Effector CD8-positive, alpha-beta T cell (primary cell): Measurements from ENCODE around the gene MDM2.
"Not testable (repeated sequence)": the region's sequence is repeated elsewhere in the genome, so short reads cannot be mapped to it uniquely, and the experiment has no call there.

Source experiments
- DNase-seq: peaks from one replicate; lab custom pipeline; 2025; lab: John Stamatoyannopoulos, UW

Gene MDM2

DNA sequence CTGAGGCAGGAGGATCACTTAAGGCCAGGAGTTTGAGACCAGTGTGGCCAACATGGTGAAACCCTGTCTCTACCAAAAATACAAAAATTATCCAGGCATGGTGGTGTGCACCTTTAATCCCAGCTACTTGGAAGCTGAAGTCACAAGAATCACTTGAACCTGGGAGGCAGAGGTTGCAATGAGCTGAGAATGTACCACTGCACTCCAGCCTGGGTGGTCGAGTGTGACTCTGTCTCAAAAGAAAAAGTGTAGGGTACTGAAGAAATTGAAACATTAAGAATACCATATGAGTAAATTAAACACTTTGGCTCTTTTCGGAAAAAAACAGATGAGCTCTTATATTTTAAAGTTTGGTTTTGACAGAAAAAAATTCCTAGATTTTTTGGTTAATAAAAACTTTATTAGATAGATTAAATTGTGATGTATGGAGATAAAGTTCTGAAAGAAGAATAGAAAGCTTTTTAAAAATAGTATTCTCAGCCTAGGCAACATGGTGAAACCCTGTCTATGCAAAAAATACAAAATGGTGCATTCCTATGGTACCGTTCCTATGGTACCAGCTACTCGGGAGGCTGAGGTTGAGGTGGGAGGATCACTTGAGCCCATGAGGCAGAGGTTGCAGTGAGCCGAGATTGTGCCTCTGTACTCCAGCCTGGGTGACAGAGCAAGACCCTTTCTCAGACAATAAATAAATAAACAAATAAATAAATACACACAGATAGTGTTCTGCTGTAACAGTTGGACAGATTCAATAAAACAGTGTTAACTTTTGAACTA, 20.1 kb downstream of the MDM2 start:
- DNase-seq, result no peak

DNA sequence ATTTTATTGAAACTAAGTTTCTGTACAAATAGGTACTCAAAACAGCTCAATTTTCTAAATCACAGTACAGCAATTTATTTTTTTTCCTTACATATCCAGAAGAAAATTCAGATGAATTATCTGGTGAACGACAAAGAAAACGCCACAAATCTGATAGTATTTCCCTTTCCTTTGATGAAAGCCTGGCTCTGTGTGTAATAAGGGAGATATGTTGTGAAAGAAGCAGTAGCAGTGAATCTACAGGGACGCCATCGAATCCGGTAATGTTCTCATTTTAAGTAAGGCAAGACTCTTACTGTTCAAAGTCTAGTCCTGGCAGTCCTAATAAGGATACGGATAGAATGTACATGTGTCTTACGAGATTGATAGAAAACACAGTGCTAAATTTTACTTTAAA, 20.7 kb downstream of the MDM2 start:
- no peak for DNase-seq

DNA sequence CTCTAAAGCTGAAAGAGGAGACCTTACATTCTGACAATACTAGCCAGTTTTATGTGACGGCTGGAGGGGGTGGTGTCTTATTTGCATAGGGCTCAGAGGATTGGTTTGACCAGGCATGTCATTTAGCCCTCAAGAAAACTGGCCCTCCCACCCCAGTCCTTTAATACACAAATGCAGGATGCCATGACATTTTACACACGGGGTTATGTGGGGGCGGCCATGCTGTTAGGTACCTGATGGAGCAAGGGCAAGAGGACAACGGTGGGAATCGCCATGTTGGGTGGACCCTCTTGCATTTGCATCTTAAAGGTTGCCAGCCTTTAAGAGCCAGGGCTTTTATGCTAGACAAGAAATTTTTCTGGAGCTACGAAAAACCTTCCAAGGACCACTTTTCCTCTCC, 23.3 kb downstream of the MDM2 start:
- DNase-seq, result no peak

DNA sequence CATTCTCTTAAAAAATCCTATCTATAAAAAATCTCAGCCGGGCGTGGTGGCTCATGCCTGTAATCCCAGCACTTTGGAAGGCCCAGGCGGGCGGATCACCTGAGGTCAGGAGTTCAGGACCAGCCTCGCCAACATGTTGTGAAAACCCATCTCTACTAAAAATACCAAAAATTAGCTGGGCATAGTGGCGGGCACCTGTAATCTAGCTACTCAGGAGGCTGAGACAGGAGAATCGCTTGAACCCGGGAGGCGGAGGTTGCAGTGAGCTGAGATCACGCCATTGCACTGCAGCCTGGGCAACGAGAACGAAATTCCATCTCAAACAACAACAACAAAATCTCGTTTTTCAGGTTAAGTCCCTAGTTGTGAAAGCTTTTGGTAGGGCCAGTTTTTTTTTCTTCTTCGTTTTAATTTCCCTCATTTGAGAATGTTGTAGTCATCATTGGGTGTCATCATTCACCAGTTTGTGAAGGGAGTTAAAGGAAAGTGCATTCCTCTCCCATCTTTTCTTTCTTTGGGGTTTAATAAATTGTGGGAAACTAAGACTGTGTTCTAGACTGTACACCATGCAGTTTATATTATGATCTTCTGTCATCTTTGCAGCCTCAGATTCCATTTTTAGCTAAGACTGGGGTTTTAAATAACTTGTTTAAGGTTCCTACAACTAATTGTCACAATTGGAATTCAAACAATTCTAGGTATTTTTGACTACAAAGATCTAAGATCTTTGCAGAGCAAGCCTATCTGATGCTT, 23.9 kb downstream of the MDM2 start:
- no peak for DNase-seq

DNA sequence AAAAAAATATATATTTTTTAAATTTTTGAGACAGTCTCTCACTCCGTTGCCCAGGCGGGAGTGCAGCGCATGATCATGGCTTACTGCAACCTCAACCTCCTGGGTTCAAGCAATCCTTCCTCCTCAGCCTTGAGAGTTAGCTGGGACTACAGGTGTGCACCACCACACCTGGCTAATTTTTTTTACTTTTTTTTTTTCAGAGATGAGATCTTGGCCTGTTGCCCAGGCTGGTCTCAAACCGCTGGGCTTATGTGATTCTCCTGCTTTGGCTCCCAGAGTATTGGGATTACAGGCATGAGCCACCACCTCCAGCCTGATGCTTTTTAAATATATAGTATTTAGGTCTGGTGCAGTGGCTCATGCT, 24.5 kb downstream of the MDM2 start:
- DNase-seq, result no peak

DNA sequence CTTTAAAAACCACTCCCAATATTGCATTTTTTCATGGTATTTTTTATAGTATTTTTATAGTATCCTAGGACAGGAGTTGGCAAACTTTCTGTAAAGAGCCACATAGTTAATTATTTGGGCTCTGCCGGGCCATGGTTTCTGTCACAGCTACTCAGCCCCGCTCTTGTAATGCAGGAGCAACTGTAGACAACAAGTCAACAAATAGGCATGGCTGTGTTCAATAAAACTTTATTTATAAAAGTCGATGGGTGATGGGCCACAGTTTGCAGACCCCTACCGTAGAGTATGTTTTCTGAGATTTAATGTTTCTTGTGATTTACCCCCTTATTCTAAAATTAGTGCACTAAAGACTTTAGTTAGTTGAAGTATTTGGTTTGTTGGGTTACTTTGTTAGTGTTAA, 25.5 kb downstream of the MDM2 start:
- no peak for DNase-seq

DNA sequence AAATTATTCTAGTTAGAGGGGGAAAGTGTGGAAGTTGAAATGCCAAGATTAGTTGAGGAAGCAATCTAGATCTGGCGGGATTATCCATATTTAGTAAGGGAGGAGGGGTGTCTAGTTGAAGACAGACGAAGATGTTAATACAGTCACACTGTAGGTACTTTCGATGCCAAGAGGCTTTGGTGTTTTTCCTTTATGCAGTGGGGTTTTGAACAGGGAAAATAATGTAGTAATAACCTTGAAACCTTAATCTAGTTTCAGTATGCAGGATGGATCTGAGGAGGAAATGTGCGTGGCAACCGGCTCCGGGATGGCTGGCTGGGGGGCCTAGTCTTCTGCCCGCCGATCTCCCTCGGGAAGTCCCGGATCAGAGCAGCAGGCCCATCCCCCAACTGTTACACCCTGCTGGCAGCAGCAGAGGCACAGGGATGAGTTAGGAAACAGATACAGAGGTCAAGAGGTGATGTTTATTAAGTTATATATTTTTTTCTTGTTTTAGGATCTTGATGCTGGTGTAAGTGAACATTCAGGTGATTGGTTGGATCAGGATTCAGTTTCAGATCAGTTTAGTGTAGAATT, 27.4 kb downstream of the MDM2 start:
- no peak for DNase-seq

DNA sequence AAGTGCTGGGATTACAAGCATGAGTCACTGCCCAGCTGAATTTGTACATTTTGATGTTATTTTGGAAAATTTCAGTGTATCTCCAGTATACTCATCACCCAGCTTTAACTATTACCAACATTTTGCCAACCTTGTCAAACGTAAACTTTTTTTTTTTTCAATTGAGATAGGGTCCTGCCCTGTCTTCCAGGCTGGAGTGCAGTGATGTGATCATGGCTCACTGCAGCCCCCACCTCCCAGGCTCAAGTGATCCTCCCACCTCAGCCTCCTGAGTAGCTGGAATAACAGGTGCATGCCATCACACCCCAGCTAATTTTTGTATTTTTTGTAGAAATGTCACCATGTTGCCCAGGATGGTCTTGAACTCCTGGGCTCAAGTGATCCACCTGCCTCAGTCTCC, 29.2 kb downstream of the MDM2 start:
- DNase-seq, result no peak

DNA sequence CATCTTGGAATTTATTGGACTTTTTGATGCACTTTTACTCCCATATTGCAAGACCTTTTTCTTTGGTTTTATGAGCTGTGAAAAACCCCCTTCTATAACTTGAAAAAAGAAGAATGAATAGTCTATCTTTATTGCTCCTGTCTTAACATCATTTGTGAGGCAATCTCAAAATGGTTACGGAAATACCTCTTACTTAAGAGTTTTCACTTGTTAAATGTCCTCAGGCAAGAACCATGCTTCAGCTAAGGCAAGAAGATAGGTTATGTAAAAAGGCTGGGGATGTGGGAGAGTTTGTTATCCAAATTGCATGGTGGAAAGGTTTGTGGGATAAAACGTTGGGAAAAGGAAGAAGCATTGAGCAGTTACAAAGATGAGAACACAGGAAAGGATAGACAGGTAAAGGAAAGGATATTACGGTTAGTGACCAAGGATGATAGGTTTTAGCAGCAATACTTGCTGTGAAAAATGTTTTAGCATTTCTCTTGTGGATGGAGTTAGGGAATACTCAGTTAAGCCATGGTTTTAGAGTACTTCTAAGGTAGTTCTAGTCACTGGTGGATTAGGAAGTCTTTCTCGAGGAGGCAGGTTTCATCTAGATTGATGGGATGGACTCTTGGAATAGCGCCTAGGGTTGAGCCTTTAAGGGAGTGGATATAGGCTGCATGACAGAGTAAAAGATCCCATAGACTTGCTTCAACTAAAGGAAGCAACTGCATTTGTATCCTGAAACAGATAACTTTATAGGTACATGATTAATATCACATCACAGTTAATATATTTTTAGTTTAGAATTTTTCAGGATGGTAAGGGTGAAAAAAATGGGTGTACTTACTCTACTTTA, 30.3 kb downstream of the MDM2 start:
- no peak for DNase-seq

DNA sequence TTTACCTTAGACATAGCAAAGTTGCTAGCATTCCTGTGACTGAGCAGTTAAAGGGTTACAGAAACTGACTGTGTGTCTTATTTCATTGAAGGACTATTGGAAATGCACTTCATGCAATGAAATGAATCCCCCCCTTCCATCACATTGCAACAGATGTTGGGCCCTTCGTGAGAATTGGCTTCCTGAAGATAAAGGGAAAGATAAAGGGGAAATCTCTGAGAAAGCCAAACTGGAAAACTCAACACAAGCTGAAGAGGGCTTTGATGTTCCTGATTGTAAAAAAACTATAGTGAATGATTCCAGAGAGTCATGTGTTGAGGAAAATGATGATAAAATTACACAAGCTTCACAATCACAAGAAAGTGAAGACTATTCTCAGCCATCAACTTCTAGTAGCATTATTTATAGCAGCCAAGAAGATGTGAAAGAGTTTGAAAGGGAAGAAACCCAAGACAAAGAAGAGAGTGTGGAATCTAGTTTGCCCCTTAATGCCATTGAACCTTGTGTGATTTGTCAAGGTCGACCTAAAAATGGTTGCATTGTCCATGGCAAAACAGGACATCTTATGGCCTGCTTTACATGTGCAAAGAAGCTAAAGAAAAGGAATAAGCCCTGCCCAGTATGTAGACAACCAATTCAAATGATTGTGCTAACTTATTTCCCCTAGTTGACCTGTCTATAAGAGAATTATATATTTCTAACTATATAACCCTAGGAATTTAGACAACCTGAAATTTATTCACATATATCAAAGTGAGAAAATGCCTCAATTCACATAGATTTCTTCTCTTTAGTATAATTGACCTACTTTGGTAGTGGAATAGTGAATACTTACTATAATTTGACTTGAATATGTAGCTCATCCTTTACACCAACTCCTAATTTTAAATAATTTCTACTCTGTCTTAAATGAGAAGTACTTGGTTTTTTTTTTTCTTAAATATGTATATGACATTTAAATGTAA, 31.5 kb downstream of the MDM2 start:
- no peak for DNase-seq

DNA sequence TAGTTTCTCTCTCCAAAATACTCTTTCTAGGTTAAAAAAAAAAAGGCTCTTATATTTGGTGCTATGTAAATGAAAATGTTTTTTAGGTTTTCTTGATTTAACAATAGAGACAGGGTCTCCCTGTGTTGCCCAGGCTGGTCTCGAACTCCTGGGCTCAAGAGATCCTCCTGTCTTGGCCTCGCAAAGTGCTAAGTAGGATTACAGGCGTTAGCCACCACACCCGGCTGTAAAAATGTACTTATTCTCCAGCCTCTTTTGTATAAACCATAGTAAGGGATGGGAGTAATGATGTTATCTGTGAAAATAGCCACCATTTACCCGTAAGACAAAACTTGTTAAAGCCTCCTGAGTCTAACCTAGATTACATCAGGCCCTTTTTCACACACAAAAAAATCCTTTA, 33.2 kb downstream of the MDM2 start:
- DNase-seq, result not testable (repeated sequence)

DNA sequence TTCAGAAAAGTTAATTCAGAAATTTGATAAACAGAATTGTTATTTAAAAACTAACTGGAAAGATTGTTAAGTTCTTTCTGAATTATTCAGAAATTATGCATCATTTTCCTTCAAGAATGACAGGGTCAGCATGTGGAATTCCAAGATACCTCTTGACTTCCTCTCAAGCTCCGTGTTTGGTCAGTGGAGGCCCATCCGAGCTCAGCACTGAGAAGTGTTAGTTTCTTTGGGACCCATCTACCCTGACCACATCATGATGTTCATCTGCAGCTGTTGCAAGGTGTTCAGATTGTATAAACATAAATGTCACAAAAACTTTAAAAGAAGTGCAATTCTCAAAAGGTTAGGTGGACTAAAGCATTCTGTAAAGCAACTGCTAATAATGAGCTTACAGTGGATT, 33.7 kb downstream of the MDM2 start:
- no peak for DNase-seq

DNA sequence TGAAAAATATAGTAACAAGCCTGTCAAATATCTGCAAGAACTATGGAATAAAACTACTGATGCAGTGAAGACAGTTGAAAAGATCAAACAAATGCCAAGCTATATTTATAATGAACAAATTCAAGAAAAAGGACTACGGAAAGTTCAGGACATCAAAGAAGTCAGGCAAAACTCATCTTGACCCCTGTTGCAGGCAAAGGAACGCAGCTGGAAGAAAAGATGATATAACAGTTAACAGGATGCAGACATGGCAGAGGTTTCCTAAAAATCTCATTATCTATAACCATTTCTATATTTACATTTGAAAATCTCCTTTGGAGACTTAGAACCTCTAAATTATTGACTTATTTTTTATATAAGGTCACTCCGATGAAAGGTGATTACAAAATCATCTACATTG, 34.1 kb downstream of the MDM2 start:
- no peak for DNase-seq

DNA sequence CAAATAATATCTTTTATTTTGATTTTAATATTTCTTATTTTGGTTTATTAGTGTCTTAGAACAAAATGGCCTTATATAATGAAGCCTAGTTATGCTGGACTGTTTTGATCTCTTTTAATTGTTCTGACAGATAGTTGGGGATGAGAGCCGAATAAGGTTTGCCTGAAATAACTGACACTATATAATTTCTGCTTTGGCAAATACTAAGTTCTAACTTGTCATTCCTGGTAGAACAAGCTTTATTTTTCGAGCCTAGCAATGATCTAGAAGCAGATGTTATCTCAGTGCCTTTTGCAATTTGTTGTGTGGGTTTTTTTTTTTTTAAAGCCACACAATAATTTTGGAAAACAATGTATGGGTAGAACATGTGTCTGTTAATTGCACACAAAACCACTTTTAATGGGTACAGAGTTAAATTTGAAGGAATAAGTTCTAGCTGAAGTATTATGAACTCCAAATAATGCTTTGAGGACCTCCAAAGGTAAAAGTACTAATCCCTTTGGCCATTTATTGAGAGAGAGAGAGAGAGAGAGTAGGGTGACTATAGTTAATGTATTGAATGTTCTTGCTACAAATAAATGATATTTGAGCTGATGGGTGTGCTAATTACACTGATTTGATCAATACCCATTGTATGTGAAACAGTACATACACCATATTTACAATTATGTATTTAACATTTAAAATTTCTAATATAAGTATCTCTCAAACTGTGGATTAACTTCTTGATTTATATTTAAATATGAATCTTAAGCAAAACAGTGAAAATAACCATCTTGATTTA, 35.0 kb downstream of the MDM2 start:
- DNase-seq, result no peak

DNA sequence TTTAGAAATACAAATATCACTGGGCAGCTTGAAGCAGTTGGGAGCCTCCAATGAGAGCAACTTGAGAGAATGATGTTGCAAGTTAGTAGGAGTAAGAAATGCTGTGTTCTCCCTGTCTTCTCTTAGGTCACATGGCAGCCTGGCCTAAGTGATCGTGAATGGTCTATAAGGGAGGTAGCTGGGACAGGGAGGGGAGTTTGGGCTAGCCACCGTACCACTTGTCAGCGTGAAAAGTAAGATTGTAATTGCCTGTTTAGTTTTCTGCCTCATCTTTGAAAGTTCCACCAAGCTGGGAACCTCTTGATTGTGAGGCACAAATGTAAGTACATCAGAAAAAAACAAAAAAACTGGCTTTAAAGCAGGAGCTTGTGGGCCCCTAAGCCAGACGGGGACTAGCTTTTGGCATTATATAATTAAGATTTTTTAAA, 36.4 kb downstream of the MDM2 start:
- no peak for DNase-seq

DNA sequence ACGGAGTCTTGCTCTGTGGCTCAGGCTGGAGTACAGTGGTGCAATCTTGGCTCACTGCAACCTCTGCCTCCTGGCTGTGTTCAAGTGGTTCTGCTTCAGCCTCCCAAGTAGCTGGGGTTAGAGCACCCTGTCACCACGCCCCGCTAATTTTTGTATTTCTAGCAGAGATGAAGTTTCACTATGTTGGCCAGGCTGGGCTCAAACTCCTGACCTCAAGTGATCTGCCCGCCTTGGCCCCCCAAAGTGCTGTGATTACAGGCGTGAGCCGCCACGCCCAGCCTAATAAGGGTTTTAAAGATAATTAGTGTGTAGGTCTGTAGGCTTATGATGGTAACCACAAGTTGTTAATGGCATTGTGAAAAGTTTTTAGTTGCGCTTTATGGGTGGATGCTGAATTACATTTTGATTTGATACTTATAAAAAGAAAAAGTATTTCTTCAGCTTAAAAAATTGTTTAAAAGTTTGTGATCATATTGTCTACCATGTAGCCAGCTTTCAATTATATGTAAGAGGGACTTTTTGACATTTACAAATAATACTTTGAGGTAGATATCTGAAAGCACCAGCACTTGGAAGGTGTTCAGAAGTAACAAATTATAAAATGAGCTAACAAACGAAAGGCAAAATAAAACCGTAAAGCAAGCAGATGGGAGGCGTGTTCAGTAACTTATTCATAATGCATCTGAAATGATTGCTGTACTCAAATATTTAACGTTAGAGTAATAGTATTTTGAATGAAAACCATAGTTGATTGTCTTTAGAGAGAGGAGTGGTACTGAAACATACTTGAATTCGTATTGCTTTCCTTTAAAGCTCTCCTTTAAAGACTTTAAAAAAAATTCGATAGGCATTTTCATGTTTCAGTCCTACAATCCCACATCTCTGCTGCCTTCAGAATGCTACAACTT, 37.1 kb downstream of the MDM2 start:
- DNase-seq, result no peak

DNA sequence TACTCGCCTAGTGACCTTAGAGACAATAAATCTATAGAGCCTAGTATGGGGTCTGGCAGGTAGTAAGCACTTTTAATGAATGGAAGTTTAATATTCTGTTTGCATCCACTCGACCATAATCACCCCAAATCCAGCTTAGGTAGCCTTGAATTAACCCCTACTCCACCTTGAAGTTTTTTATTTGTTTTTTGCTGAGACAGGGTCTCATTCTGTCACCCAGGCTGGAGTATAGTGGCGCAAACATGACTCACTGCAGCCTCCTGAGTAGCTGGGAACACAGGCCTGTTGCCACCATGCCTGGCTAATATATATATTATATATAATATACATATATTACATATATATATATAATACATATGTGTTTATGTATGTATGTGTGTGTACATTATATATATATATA, 38.8 kb downstream of the MDM2 start:
- no peak for DNase-seq

DNA sequence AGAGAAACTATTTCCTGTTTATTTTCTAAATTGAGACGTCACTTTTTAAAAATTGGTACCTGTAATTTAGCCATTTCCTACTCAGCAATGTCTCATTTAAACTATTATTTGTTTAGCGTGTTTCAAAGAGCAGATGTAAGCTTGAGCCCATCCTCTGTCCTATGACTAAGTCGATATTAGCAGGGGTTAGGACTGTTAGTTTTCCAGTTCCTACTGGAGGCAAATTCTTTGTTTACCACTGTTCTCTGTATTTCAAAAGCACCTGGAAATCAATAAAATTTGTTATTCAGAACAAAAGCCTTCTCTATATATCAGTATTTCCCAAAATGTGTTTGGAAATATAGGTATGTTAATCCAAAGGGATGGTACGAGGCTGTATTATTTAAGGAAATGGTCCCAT, 42.4 kb downstream of the MDM2 start:
- no peak for DNase-seq

DNA sequence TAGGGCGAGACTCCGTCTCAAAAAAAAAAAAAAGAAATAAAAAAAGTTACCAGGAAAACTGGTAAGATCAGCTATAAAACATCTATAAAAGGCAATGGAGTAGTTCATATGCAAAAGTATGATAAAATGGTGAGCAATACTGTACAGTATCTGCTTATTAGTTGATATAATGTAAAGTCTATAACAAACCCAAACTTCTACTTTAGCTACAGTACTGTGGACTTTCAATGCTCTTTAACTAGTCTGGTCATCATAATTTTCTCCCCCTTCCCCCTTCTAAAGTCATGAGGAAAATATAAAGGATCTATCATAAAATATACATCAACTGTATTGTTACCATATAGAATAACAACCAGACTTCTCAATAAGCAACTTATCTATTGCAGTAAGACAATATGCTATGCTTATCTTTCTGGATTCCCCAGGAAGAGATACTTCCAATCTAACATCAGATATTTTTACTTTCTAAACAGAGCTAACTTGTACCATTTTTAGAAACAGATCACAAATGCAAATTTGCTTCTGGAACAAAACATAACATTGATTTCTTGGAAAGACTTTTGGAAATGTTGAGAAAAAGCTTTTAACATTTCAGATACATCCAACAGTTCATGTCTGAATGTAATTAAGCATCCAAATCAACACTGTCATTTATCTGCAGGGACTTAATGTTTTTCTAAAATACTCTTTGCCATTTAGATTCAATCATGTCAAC, 43.8 kb downstream of the MDM2 start:
- DNase-seq, result no peak
